RWPE1 (cell line): ENCODE data around the gene ESPN.

Experiments used
- CTCF ChIA-PET: fragments of 350-600 bp; sonication (Branson Sonifier 250); formaldehyde crosslinking; extraction: SDS; loops from one replicate; lab custom pipeline; 2021; lab: Yijun Ruan, JAX
- POLR2A ChIA-PET: fragments of 400-600 bp; formaldehyde crosslinking; extraction: SDS; loops from one replicate; lab custom pipeline; 2020; ENCODE audit warnings: antibody characterized with exemption; ENCODE audit not compliant: low non-redundant PET; lab: Yijun Ruan, JAX
- DNase-seq: peaks from one replicate; pipeline ENCODE4 v3.0.0; 2012; ENCODE audit warnings: low spot score
- H3K27ac ChIP-seq: fragments of 450-650 bp; 2 replicates; pipeline ENCODE4 v1.5.1; 2017
- TF ChIP-seq, protein P1 (sequence below): fragments of 450-650 bp; conservative IDR thresholded peaks from 2 replicates; pipeline ENCODE4 v1.5.1; 2017; ENCODE audit warnings: low read depth, mild to moderate bottlenecking

ESPN gene, protein sequence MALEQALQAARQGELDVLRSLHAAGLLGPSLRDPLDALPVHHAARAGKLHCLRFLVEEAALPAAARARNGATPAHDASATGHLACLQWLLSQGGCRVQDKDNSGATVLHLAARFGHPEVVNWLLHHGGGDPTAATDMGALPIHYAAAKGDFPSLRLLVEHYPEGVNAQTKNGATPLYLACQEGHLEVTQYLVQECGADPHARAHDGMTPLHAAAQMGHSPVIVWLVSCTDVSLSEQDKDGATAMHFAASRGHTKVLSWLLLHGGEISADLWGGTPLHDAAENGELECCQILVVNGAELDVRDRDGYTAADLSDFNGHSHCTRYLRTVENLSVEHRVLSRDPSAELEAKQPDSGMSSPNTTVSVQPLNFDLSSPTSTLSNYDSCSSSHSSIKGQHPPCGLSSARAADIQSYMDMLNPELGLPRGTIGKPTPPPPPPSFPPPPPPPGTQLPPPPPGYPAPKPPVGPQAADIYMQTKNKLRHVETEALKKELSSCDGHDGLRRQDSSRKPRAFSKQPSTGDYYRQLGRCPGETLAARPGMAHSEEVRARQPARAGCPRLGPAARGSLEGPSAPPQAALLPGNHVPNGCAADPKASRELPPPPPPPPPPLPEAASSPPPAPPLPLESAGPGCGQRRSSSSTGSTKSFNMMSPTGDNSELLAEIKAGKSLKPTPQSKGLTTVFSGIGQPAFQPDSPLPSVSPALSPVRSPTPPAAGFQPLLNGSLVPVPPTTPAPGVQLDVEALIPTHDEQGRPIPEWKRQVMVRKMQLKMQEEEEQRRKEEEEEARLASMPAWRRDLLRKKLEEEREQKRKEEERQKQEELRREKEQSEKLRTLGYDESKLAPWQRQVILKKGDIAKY

DNA sequence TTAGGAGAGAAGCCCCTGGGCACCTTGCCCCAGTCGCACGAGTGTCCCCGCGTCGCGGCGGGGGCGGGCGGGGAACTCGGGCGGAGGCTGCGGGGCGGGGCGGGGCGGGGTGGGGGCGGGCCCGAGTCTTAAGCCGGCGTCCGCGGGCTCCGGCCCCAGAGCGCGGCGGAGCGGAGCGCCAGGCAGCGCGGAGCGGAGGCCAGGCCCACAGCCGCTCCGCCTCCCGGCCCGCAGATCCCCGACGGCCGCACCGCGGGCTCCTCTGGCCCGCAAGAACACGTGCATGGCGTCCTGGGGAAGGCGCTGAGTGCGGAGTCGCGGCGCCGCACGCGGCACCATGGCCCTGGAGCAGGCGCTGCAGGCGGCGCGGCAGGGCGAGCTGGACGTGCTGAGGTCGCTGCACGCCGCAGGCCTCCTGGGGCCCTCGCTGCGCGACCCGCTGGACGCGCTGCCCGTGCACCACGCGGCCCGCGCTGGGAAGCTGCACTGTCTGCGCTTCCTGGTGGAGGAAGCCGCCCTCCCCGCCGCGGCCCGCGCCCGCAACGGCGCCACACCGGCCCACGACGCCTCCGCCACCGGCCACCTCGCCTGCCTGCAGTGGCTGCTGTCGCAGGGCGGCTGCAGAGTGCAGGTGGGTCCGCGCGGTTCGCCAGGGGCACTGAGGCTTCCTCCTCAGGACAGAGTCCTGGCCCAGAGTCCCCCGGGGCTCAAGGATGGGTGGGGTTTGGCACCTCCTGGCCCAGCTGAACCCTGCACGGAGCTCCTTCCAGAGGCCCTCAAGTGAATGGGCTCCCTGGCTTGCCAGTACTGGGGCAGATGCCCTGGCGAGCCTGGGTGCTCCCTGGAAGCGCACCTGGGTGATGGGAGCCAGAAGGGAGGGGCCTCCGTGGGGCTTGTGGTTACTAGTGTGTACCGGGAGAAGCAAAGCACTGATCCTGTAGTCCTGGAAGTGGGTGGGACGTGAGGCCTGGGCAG, at the start of gene ESPN:
ESPN (plus strand) TSS at position 158 of the 975 bp plus-strand sequence; CDS start at position 338, 180 bp downstream.
- ChIA-PET CTCF (interaction anchor here (0.6 to 1.0 kb wide), 3 partner anchors 13 to 180 kb away, joined by 3 to 4 read pairs (median 3); no protein-coding TSS in a partner anchor), POLR2A (no interaction called here)
- H3K27ac ChIP-seq = peak within 1 kb of the TSS; percentile 88
- TF ChIP-seq, protein P1, sequence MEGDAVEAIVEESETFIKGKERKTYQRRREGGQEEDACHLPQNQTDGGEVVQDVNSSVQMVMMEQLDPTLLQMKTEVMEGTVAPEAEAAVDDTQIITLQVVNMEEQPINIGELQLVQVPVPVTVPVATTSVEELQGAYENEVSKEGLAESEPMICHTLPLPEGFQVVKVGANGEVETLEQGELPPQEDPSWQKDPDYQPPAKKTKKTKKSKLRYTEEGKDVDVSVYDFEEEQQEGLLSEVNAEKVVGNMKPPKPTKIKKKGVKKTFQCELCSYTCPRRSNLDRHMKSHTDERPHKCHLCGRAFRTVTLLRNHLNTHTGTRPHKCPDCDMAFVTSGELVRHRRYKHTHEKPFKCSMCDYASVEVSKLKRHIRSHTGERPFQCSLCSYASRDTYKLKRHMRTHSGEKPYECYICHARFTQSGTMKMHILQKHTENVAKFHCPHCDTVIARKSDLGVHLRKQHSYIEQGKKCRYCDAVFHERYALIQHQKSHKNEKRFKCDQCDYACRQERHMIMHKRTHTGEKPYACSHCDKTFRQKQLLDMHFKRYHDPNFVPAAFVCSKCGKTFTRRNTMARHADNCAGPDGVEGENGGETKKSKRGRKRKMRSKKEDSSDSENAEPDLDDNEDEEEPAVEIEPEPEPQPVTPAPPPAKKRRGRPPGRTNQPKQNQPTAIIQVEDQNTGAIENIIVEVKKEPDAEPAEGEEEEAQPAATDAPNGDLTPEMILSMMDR = no peak
- no peak for DNase-seq

DNA sequence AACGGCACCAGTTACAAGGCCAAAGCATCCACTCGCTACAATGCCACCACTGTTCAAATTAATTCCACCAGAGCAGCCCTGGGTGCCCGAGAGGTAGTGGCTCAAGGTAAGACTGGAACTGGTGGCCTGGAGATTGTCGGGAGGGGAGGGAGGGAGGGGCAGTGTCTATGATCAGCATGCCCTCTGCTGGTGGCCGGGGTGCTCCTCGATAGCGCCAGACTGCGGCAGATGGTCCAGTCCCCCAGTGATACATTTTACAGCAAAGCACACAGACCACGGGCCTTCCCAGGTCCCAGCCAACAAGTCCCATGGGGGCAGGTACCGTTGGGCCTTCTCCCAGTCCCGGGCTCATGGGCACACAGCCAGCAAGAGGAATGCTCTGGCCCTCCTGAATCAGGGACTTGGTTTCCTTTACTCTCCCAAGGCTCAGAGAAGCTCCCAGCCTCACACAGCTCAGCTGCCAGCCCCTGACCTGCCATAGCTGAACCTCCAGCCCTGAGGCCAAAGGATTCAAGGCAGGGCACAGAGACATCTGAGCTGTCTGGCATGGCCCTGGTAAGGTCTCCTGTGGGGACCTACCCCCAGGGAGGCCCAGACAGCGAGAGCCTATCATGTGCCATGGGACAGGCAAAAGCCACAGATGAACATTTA, 46.4 kb upstream of the ESPN start:
- TF ChIP-seq, protein P1 = no peak
- peak overlapping the region; percentile 63 for H3K27ac ChIP-seq
- ChIA-PET CTCF (interaction anchor here (0.6 to 1.1 kb wide), 2 partner anchors 30 to 108 kb away, joined by 3 to 4 read pairs; no protein-coding TSS in a partner anchor), POLR2A (no interaction called here)
- no peak for DNase-seq

DNA sequence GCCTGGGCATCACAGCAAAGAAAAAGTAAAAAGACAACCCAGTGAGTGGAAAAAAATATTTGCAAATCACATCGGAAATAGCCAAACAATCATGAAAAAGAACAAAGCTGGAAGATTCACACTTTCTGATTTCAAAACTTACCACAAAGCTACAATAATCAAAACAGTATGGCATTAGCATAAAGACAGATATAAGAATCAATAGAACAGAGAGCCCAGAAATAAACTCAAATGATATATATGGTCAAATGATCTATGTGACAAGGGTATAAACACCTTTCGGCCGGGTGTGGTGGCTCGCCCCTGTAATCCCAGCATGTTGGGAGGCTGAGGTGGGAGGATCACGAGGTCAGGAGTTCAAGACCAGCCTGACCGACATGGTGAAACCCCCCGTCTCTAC, 44.5 kb upstream of the ESPN start:
- TF ChIP-seq, protein P1 = no peak
- H3K27ac ChIP-seq = no peak overlapping the region
- ChIA-PET CTCF (no interaction called here), POLR2A (no interaction called here)
- DNase-seq = no peak

DNA sequence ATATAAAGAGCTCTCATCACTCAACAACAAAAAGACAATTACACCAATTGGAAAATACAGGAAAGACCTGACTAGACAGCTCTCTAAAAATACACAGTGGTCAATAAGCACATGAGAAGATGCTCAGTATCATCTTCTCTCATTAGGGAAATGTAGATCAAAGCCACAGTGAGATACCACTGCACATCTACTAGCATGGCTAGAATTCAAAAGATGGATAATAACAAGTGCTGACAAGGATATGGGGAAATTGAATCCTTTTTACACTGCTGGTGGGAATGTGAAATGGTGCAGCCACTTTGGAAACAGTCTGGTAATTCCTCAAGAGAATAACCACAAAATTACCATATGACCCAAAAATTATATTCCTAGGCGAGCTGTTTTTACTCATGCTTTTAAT, 40.4 kb upstream of the ESPN start:
- ChIA-PET POLR2A (no interaction called here), CTCF (interaction anchor here (0.6 to 1.6 kb wide), 3 partner anchors 21 to 821 kb away, joined by 3 to 4 read pairs (median 3); no protein-coding TSS in a partner anchor)
- DNase-seq = no peak
- peak overlapping the region; percentile 99 for H3K27ac ChIP-seq
- TF ChIP-seq, protein P1 = no peak

DNA sequence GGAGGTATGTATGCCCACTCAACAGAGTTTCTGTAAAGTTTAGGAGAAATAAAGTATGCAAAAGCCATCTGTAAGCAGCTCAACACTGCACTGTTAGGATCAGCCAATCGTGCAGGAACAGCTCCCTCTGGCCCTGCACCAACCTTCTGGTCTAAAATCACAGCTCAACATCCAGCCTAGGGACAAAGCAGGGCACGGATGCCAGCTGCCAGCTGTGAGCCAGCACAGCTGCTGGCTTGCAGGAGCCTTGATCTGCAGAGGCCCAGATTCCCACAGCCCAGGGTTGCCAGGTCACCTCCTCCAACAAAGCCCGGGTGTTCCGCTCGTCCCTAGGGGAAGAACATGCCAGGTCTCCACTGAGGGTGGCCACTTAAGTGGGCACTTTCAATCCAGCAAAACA, 39.6 kb upstream of the ESPN start:
- TF ChIP-seq, protein P1 = no peak
- POLR2A ChIA-PET = interaction anchor here (1.7 to 1.8 kb wide), 2 partner anchors 17 to 26 kb away, joined by 4 to 6 read pairs; no protein-coding TSS in a partner anchor
- CTCF ChIA-PET = interaction anchor here (0.6 to 1.0 kb wide), 3 partner anchors 22 to 822 kb away, joined by 3 to 4 read pairs (median 3); no protein-coding TSS in a partner anchor
- peak overlapping the region; percentile 99 for H3K27ac ChIP-seq
- DNase-seq = peak; percentile 32
